Stimulated activated CD4-positive, alpha-beta T cell treated with anti-CD3 and anti-CD28 coated beads, Interleukin-12 subunit alpha, Interleukin-12 subunit beta, amount 100 ng/mL, for 48 hours (primary cell): Measurements from ENCODE around the gene ID2.

Source experiments
- DNase-seq, 3 donors: peaks; one replicate each; pipeline ENCODE4 v3.0.0-alpha.2; 2020; ENCODE audit warnings: low read depth in 2 of 3, low spot score in 1 of 3

ID2 gene

GRCh38 chr2:8682719-8683667, 1.1 kb downstream of the ID2 start:
- no peak for DNase-seq

GRCh38 chr2:8684540-8684877, 2.7 kb downstream of the ID2 start:
- peak in 2 of 3 donors; percentile 24 to 43 for DNase-seq

- DNase-seq = peak in 2 of 3 donors; percentile 44 to 54
Observed at GRCh38 chr2:8684878-8685696, 3.2 kb downstream of the ID2 start.

GRCh38 chr2:8685697-8686358, 4.0 kb downstream of the ID2 start:
- DNase-seq = peak; percentile 59 to 80 (median 76)

- DNase-seq = no peak
Observed at GRCh38 chr2:8691859-8692437, 10.1 kb downstream of the ID2 start.

- DNase-seq = no peak
Observed at GRCh38 chr2:8692783-8693156, 10.9 kb downstream of the ID2 start.

- DNase-seq = peak in 1 of 3 donors; percentile 37
Observed at GRCh38 chr2:8693157-8693821, 11.4 kb downstream of the ID2 start.

- DNase-seq = no peak
Observed at GRCh38 chr2:8694737-8695136, 12.9 kb downstream of the ID2 start.

- DNase-seq = no peak
Observed at GRCh38 chr2:8697190-8697589, 15.3 kb downstream of the ID2 start.

GRCh38 chr2:8699839-8700238, 18.0 kb downstream of the ID2 start:
- DNase-seq = no peak

- DNase-seq = no peak
Observed at GRCh38 chr2:8701681-8702379, 20.0 kb downstream of the ID2 start.

GRCh38 chr2:8704906-8705305, 23.1 kb downstream of the ID2 start:
- DNase-seq = no peak

GRCh38 chr2:8709611-8710010, 27.8 kb downstream of the ID2 start:
- DNase-seq = no peak

- no peak for DNase-seq
Observed at GRCh38 chr2:8710951-8711350, 29.1 kb downstream of the ID2 start.

- no peak for DNase-seq
Observed at GRCh38 chr2:8714283-8714682, 32.4 kb downstream of the ID2 start.

GRCh38 chr2:8714971-8715370, 33.1 kb downstream of the ID2 start:
- no peak for DNase-seq

- no peak for DNase-seq
Observed at GRCh38 chr2:8719528-8719927, 37.7 kb downstream of the ID2 start.

GRCh38 chr2:8720741-8721140, 38.9 kb downstream of the ID2 start:
- no peak for DNase-seq

- DNase-seq = no peak
Observed at GRCh38 chr2:8721410-8721809, 39.6 kb downstream of the ID2 start.

- no peak for DNase-seq
Observed at GRCh38 chr2:8722986-8723385, 41.1 kb downstream of the ID2 start.
